Gastrocnemius medialis (tissue), 4 donors: Measurements from ENCODE around the gene CNR1.

Source experiments
- CTCF ChIP-seq, 5 experiments: fragments of 450-650 bp in 3 of 5; fragments of 200-600 bp in 2 of 5; sonication (generic) in 2 of 5; IDR thresholded peaks in 4 of 5; conservative IDR thresholded peaks in 1 of 5; 1 replicate in 4 of 5; 2 replicates in 1 of 5; pipeline ENCODE4 v1.5.1; 2016 to 2019; ENCODE audit warnings: antibody characterized with exemption in 5 of 5, mild to moderate bottlenecking in 3 of 5, moderate library complexity in 3 of 5
- POLR2A ChIP-seq, 2 donors: fragments of 450-650 bp; IDR thresholded peaks; one replicate each; pipeline ENCODE4 v1.6.1; 2017; ENCODE audit warnings: antibody characterized with exemption in 2 of 2, mild to moderate bottlenecking in 2 of 2, moderate library complexity in 2 of 2

GRCh38 chr6:88171312-88171711 is 5.2 kb upstream of the CNR1 start:
- no peak for TF ChIP-seq CTCF (IDR thresholded peaks at IDR 0.05 in 4 of 5, conservative IDR thresholded peaks at IDR 0.05 in 1 of 5)
- no peak for TF ChIP-seq POLR2A (IDR thresholded peaks at IDR 0.05)
